ENCODE results near the gene FUT8.
"Not testable (repeated sequence)": the region's sequence is repeated elsewhere in the genome, so short reads cannot be mapped to it uniquely, and the experiment has no call there.

Gene FUT8

DNA sequence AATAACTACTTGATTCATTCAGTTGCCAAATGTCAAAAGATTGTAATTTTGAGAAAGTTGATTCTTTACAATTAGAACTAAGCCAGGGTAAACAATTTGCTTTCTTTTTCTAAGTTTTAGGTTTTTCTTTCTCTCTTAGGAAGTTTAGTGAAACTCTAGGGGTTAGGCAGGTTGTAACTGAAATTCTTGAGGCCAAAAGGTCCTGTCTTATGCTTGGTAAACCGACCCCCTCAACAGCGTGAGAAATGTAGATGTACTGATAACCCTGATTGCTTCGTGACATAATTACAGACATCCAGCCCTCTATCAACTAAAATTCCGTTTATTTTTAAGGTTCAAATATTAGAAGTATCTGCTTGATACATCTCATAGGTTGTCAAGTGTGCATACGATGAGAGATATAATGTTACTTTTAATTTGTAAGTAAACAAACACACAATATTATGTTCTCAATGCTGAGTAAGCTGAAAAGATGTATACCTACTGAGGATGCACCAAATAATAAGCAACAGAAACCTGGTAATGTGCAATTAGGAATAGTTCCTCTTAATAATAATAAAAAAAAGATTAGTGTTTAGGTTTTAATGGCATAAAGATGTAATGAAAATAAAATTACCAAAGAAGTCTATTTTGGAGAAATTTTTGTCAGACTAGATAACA is 7.2 kb downstream of the FUT8 start:
- DNase-seq = no peak

DNA sequence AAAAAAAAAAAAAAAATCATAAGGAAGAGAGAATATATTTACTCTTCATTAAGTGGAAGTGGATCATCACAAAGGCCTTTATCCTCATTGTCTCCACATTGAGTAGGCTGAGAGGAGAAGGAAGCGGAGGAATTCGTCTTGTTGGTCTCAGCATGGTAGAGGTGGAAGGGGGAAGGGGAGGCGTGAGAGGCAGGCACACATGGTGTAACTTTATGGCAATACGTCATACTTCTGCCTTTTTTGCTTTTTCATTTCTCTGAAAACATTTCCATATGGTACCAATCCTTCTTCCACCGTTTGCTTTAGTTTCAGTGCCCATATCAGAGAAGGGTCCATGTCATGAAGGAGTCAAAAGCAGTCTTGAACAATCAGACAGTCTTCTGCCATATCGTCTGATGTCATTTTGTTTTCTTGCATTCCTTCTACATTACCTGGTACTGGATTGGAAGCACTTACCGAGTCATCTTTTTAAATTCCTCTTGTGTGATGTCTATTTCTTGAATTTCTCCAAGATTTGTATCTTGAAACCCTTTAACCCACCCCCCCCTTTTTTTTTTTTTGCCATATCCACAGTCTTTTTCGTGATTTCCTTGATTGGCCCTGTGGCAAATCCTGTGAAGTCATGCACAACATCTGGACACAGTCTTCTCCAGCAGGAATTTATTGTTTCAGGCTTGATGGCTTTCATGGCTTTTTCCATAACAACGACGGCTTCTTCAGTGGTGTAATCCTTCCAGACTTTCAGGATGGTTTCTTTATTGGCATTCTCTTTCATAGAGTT is 8.9 kb downstream of the FUT8 start:
- DNase-seq = no peak

DNA sequence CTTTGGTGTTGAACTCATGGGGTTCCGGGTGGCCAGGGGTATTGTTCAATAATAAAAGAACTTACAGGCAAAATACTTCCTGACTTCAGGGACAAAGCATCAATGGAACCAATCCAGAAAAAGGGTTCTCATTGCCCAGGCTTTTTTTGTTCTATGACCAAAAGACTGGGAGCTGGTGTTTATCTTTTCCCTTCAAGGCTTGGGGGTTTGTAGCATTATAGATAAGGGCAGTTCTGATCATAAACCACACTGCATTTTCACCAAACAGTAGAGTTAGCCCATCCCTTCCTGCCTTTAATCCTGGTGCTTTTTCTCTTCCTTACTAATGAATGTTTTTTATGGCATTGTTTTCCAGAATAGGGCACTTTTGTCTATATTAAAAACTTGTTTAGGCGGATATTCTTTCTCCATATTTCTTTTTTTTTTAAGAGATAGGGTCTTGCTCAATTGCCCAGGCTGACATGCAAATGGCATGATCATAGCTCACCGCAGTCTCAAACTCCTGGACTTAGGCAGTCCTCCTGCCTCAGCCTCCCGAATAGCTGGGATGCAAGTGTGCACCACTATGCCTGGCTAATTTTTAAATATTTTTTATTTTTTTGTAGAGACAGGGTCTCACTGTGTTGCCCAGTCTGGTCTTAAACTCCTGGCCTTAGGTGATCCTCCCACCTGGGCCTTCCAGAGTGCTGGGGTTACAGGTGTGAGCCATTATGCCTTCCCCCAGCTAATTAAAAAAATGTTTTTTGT is 9.7 kb downstream of the FUT8 start:
- no peak for DNase-seq

DNA sequence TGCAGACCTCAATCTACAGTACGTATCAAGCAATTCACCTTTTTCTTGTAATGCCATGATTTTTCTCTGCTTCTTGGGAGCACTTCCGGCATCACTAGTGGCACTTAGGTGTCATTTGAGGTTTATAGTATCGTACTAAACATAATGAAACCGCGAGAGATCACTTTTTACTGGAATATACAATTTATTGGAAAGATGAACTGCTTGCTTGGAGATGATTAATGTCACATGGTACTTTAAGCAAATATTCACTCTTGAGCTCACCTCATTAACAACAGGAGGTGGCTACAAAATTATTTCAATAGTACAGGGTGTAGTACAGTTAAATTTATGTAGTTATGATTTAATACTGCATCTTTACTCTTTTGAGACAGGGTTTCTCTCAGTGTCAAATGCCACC is 11.5 kb downstream of the FUT8 start:
- DNase-seq = no peak

DNA sequence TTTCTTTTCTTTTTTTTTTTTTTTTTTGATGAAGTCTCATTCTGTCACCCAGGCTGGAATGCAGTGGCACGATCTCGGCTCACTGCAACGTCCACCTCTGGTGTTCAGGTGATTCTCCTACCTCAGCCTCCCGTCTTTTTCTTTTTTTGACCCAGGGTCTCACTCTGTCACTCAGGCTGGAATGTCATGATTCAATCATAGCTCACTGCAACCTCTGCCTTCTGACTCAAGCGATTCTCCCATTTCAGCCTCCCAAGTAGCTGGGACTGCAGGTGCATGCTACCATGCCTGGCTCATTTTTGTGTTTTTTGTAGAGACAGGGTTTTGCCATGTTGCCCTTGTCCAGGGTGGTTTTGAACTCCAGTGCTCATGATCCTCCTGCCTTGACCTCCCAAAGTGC is 12.0 kb downstream of the FUT8 start:
- DNase-seq = no peak

DNA sequence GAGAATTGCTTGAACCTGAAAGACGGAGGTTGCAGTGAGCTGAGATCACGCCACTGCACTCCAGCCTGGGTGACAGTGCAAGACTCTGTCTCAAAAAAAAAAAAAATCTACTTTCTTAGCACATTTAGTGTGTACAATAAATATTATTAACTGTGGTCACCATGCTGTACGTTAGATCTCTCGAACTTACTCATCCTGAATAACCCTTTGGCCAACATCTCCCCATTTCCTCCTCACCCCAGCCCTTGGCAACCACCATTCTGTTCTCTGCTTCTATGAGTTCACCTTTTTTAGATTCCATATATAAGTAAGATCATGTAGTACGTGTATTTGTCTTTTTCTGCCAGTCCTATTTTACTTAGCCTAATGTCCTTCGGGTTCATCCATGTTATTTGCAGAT is 13.4 kb downstream of the FUT8 start:
- DNase-seq = no peak

DNA sequence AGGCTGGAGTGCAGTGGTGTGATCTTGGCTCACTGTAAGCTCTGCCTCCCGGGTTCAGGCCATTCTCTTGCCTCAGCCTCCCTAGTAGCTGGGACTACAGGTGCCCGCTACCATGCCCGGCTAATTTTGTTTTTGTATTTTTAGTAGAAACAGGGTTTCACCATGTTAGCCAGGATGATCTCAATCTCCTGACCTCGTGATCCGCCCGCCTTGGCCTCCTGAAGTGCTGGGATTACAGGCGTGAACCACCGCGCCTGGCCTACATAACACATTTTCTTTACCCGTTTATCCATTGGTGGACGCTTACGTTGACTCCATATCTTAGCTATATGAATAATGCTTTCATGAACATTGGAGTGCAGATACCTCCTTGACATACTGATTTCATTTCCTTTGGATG is 14.4 kb downstream of the FUT8 start:
- not testable (repeated sequence) for DNase-seq

DNA sequence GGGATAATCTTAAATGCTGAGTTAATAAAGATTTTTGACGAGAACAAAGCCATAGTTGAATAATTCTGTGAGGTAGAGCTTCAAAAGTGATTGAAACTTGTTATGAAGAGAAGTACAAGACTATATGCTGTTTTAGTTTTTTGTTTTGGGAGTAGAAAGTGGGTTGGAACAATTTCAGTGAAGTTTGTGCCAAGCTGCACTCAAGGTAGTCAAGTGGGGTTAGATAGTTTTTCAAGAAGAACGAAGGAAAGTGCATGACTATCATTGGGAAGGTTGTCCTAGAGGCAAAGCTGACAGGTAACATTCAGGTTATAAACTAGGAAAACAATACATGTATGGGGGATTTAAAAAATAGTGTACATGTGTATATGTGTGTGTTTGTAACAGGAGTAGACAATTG is 16.2 kb downstream of the FUT8 start:
- no peak for DNase-seq

DNA sequence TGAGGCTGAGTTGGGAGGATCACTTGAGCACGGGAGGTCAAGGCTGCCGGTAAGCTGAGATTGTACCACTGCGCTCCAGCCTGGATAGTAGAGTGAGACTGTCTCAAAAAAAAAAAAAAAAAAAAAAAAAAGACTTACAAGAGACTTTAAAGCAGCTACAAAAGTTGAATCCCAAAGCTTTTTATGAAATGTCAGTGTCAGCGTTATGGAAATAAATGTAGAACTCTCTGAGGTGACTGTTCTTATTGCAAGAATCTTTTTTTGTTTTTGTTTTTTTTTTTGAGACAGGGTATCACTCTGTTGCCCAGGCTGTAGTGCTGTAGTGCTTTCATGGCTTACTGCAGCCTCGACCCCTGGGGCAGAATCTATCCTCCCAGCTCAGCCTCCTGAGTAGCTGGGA is 17.2 kb downstream of the FUT8 start:
- no peak for DNase-seq

DNA sequence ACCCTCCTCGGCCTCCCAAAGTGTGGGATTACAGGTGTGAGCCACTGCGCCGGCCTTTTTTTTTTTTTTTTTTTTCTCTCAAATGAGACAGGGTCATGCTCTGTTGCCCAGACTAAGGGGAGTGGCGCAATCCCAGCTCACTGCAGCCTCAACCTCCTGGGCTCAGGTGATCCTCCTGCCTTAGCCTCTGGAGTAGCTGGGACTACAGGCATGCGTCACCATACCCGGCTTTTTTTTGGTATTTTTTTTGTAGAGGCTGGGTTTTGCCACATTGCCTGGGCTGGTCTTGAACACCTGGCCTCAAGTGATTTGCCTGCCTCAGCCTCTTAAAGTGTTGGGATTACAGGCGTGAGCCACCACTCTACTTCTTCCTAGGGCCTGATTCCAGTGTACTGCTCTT is 18.7 kb downstream of the FUT8 start:
- no peak for DNase-seq

DNA sequence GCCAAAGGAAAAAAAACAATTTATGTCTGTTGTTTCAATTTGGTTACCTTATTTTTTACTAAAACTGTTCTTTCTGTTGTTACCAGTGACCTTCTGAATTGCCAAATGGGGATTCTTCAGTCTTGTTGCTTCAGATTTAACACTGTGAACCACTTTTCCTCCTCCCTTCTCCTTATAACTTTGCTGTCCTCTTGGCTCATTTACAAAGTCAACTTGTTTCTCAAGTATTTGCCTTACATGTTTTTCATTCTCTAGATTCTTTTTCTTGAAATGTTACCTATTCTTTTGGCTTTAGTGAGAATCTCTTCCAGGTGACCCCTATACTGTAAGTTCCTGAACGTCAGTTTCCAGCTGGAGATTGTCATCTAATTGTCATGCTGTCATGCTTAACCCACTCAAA is 19.4 kb downstream of the FUT8 start:
- DNase-seq = no peak

DNA sequence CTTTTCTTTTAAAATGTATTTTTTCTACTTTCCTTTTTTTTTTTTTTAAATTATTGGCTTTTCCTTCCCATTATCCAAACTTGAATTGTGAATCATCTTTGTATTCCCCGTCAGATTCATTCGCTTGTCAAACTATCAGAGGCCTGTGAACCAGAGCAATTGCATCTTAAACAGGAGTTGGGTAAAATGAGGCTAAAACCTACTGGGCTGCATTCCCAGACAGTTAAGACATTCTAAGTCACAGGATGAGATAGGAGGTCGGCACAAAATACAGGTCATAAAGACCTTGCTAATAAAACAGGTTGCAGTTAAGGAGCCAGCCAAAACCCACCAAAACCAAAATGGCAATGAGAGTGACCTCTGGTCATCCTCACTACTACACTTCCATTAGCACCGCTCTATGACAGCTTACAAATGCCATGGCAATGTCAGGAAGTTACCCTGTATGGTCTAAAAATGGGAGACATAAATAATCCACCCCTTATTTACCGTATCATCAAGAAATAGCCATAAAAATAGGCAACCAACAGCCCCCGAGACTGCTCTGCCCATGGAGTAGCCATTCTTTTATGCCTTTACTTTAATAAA is 19.9 kb downstream of the FUT8 start:
- no peak for DNase-seq

DNA sequence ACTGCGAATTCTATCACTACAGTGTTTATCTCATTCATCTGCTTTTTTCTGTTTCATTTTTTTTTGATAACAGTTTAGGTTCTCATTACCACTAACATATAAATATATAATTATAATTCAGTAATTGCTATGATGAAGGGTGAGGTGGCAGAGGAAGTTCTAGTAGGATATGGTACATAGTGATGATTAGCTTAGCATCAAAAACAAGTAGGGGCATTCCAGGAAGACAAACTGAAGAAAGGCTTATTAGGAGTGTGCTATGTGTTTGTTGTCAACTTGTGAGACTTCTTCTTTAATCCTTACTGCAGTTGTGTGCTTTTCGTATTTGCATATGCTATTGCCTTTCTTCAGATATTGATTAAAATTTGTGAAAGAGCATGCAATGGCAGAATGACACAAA is 20.6 kb downstream of the FUT8 start:
- no peak for DNase-seq

DNA sequence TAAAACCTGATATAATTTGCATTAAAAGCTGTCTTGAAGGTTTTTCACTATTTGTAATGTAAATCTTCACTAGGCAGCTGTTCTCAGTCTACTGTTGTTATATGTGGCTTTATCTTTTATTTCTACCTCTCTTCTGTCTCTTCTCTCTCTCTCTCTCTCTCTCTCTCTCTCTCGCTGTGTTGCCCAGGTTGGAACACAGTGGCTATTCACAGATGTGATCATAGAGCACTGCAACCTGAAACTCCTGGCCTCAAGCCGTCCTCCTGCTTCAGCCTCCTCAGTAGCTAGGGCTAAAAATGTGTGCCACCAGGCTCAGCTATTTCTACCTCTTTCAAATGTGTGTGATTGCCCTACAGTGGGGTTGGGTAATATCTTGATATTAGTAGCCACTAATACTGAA is 21.1 kb downstream of the FUT8 start:
- no peak for DNase-seq

DNA sequence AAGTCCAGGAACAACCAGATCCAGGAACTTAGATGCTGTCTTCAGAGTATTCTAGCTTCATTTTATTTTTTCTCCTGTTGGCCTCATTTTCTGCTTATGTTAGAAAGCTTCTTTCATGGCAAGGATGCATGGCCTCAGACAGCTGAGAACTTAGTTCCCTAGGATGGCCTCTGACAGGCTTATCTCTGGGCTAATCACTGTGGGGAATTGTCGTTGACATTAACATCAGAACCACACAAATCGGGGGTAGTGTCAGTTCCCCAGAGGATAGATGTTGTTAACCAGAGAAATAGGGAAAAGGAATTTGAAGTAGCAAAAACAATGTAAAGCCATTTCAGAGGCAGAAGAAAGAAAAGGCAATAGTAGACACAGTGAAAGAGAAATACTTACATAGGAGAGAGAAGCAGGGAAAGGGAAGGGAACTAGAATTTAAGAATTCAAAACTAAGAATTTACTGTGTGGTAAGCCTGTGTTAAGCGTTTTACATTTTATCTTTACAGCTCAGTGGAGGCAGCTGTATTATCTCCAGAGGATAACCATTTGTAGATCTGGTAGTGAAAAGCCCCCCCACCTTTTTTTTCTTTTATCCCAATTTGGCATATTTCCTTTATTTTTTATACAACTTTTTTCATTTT is 21.8 kb downstream of the FUT8 start:
- DNase-seq = no peak

DNA sequence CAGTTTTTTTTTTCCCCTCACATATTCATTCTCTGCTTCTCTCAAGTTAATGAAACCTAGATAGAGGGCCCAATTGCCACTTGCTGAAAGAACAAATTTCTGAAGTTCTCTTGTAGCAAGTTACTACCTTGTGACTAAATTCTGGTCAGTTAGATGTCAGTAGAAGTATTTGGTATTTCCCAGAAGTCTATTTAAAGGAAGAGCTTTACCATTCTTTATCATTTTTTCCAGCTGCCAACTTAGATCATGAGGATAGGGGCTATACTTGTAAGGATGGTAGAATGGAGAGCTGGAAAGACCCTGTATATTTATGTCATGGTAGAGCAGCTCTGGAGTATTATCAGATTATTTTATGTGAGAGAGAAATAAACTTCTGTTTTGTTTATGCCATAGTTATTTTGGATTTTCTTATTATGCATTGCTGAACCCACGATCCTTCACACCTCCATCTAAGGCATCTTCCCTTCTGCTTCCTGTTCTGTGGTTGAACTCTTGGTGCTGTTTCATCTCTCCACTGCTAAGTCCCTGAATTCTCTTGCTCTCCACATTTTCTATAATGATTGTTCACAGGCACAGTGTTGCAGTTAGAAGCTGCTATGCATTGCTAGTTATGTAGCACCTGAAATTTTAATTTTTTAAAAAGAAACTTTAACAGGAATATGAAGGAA is 25.9 kb downstream of the FUT8 start:
- DNase-seq = no peak

DNA sequence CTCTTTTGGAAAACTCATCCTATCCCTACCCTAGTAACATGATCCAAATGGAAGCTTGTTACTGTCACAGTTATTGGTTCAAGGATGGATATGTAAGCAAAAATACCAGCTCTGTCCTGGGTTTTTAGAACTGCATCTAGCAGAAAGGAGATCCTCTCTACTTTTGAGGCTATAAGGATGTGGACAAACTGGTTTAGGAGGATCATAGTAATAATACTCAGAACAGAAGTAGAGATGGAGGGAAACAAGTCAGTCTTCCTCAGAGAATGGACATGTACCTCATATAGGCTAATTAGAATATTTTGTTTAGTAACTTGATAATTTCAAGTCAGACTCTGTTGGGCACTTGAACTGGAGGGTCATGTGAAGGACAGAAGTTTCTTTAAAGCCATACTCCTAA is 26.6 kb downstream of the FUT8 start:
- DNase-seq = no peak

DNA sequence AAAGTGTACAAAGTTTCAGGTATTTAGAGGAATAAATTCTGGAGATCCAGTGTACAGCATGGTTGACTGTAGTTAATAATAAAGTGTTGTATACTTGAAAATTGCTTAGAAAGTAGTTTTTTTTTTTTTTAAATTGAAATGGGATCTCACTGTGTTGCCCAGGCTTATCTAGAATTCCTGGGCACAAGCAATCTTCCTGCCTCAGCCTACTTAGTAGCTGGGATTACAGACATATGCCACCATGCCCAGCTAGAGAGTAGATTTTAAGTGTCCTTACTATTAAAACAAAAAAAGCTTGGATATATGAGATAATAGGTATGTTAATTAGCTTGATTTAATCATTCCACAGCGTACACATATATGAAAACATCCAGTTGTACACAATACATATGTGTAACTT is 27.7 kb downstream of the FUT8 start:
- DNase-seq = no peak

DNA sequence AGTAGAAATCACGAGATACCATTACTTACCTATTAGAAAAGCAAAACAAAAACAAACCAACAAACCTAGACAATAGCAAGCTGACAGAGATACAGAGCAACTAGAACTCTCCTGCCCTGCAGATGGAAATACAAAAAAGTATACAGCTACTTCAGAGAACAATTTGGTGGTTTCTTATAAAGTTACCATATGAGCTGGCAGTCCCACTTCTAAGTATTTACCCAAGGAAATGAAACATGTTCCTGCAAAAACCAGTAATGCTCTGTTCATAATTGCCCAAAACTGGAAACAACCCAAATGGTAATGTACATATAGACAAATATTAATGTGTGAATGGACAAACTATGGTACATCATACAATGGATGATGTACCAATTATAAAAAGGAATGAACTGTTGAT is 31.7 kb downstream of the FUT8 start:
- no peak for DNase-seq

DNA sequence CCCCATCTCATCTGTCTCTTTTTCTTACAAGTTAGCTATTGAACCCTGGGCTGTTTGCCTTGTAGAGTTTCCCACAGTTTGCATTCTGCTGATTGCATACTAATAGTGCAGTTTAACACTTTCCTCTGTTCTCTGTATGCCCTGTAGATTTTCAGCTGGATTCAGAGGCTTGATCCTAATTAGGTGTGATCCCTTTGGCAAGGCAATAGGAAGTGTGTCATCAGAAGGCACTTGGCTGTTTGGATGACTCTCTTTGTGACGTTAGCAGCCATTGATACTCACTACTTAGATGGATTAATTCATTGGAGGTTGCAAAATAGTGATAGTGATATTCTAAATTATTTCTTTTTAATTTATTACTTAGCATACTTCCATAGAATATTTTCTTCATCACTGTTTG is 33.6 kb downstream of the FUT8 start:
- DNase-seq = no peak

DNA sequence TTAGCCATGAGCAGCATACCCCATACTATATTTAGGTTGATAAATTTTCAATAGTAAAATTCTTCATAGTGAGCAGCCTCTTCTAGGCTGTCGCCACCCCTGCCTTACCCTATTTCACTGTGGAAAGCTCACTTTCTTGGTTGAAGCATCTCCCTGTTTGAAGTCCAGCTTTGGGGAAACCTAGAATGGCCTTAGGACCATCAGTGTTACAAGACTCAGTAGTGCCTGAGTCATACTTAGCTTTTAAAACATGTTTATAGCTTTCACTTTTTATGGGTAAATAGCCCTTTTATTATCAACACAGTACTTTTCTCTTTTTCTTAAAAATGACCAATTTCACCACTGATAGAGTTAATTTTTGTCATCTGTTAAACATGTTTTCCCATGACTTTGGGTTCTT is 37.1 kb downstream of the FUT8 start:
- no peak for DNase-seq

DNA sequence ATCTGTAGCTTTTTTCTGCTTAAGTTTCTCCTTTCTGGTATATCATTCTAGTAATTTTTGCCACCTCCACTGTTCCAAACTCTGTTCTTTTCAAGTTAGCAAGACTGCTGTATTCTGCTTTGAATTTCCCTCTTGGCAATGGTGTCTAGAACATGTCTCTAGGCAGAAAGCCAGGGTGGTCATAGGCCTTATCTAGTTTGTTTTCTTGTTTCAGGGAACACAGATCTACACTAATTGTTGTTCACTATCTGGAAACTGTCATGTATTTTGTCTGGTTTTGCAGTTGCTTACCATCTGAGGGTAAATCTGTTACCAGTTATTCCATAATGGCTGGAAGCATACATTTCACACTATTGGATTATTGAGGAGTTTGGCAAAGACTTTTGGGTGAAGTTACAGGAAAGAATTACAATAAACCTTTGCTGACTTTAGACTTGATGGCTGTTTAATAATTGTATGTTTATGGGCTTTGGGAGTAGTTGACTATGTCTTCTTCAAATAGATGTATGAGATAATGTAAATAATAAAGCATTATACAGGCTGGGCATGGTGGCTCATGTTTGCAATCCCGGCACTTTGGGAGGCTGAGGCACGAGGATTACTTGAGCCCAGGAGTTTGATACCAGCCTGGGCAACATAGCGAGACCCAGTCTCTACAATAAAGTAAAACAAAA is 41.4 kb downstream of the FUT8 start:
- DNase-seq = no peak
